Hematopoietic multipotent progenitor cell (in vitro differentiated cells): ENCODE results near the gene DNMT1. TPM values are rescaled to one million over a fixed set of nuclear protein-coding genes. Genes with fewer than 3 reads are reported as not detected.

Source experiments
- DNase-seq, 3 donors: peaks; one replicate each; pipeline ENCODE4 v3.0.0-alpha.2; 2011 to 2015; ENCODE audit warnings: low read depth in 2 of 3, low spot score in 2 of 3
- total RNA-seq: library from RNA; depleted of rRNA; stranded (reverse); fragments of >200 nt; gene quantifications from one replicate; pipeline ENCODE4 v1.2.3, GENCODE V29; 2012

Gene DNMT1
- total RNA-seq, 1 donor, result 70.0 TPM

DNA sequence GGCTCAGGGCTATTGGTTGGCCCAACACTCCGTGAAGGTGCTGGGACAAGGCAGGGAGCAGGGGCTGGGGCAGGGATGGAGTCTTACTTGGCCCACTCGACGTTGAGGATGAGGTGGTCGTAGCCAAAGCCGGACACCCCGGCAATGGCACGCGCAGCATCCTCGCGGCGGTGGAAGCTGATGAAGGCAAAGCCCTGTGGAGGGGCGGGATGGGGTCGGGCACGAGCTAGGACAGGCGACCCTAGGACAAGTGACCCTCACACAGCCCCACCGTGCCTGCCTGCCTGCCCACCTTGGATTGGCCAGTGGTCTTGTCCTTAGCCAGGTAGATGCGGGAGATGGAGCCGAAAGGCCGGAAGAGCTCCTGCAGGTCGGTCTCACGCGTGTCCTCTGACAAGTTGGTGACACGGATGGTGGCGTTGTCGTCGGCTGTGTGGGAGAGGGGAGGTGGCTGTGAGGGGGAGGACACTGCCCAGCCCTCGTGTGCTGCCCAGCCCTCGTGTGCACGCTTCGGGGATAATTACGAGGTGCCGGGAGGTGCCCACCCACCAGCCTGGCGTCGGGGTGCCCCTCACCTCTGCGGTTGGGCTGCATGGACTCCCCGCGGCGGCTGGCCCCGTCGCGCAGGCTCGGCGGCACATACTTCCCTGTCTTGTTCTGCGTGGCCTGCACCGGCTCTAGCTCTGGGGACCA, 79.2 kb downstream of the DNMT1 start:
- no peak for DNase-seq

DNA sequence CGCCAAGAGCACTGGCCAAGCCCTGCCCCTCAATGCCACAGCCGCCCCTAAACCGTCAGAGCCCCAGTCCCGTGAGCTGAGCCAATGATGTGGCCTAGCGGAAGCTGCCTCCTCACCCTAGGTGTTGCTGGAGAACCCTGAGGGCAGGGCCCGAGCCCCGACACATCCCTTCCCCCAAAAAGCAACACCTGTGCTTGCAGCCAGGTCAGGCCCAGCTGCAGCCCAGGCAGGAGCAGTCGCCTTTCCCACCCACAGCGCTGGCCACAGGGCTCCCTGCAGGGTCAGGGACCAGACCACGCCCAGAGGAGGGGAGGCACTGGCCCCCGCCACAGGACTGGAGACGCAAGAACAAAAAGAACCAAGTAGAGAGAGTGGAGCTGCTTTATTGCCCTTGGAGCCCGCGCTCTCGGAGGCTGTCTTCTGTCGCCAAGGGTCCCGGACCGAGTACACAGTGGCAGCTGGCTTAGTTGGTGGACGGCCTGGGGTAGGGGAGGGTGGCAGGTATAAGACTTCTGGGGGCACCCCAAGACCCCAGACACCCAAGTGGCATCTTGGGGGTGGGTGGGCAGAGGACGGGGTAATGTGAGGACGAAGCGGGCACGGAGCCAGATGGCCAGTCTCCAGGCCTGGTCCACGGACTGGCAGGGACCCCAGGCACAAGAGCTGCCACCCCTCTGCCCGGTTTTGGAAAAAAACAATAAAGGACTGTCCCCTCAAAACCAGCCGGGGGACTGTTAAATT, 79.9 kb downstream of the DNMT1 start:
- no peak for DNase-seq

DNA sequence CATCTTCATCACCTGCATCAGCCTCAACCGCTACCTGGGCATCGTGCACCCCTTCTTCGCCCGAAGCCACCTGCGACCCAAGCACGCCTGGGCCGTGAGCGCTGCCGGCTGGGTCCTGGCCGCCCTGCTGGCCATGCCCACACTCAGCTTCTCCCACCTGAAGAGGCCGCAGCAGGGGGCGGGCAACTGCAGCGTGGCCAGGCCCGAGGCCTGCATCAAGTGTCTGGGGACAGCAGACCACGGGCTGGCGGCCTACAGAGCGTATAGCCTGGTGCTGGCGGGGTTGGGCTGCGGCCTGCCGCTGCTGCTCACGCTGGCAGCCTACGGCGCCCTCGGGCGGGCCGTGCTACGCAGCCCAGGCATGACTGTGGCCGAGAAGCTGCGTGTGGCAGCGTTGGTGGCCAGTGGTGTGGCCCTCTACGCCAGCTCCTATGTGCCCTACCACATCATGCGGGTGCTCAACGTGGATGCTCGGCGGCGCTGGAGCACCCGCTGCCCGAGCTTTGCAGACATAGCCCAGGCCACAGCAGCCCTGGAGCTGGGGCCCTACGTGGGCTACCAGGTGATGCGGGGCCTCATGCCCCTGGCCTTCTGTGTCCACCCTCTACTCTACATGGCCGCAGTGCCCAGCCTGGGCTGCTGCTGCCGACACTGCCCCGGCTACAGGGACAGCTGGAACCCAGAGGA, 80.6 kb downstream of the DNMT1 start:
- no peak for DNase-seq

DNA sequence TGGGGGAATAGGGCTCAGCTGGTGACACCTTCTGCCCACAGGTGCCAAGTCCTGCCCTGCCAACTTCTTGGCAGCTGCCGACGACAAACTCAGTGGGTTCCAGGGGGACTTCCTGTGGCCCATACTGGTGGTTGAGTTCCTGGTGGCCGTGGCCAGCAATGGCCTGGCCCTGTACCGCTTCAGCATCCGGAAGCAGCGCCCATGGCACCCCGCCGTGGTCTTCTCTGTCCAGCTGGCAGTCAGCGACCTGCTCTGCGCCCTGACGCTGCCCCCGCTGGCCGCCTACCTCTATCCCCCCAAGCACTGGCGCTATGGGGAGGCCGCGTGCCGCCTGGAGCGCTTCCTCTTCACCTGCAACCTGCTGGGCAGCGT, 81.2 kb downstream of the DNMT1 start:
- DNase-seq, result no peak

GRCh38 chr19:10112895-10113591, 81.7 kb downstream of the DNMT1 start:
- DNase-seq, result peak in 1 of 3 donors; percentile 51

DNA sequence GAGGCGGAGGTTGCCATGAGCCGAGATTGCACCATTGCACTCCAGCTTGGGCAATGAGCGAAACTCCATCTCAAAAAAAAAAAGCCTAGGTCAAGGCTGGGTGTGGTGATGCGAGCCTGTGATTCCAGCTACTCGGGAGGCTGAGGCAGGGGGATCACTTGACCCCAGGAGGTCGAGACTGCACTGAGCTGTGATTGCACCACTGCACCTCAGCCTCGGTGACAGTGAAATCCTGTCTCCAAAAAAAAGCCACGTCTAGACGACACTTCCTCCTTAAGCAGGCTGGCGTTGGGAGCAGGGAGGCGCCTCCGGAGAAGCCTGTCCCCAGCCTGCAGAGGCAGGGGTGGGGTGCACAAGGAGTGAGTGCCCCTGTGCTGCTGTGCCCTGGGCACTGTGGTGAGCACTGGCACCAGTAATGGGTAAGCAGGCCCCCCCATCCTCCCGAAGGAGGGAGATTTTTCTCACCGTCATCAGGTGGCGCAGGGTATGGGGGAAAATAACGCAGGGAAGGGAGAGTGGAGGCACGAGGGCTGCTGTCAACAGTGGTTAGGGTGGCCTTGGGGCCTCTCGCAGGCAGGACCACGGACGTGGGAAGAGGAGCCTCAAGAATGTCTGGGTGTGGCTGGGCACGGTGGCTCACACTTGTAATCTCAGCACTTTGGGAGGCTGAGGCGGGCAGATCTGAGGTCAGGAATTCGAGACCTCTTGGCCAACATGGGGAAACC, 82.6 kb downstream of the DNMT1 start:
- no peak for DNase-seq

GRCh38 chr19:10111405-10111811, 83.3 kb downstream of the DNMT1 start, which contains the start of gene P2RY11:
Gene P2RY11 (plus strand): TSS chr19:10111693. CDS start chr19:10111722, 29 bp downstream.
- peak in 2 of 3 donors; percentile 47 to 69 for DNase-seq

GRCh38 chr19:10110972-10111317, 83.8 kb downstream of the DNMT1 start:
- no peak for DNase-seq

DNA sequence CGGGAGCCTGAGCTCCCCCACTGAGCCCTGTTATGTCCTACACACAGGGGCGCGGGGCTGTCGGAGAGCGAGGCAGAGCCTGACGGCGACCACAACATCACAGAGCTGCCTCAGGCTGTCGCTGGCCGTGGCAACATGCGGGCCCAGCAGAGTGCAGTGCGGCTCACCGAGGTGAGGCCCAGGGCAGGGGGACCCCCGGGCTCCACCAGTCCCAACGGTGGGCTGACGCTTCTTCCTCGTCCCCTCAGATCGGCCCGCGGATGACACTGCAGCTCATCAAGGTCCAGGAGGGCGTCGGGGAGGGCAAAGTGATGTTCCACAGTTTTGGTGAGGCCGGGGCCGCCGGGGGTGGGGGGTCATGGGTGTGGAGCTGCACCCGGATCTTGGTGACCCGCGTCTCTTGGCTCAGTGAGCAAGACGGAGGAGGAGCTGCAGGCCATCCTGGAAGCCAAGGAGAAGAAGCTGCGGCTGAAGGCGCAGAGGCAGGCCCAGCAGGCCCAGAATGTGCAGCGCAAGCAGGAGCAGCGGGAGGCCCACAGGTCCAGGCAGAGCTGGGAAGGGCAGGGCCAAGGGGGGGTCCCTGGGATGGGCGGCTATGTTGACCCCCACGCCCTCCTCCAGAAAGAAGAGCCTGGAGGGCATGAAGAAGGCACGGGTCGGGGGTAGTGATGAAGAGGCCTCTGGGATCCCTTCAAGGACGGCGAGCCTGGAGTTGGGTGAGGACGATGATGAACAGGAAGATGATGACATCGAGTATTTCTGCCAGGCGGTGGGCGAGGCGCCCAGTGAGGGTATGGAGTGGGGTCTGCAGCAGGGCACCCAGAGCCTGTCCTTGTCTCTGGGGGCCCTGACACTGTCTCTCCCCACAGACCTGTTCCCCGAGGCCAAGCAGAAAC, 84.4 kb downstream of the DNMT1 start:
- DNase-seq, result no peak

- no peak for DNase-seq
Observed at GRCh38 chr19:10109528-10109927, 85.2 kb downstream of the DNMT1 start.

GRCh38 chr19:10107817-10108367, 86.9 kb downstream of the DNMT1 start:
- no peak for DNase-seq

- DNase-seq, result no peak
Observed at GRCh38 chr19:10107254-10107653, 87.5 kb downstream of the DNMT1 start.

DNA sequence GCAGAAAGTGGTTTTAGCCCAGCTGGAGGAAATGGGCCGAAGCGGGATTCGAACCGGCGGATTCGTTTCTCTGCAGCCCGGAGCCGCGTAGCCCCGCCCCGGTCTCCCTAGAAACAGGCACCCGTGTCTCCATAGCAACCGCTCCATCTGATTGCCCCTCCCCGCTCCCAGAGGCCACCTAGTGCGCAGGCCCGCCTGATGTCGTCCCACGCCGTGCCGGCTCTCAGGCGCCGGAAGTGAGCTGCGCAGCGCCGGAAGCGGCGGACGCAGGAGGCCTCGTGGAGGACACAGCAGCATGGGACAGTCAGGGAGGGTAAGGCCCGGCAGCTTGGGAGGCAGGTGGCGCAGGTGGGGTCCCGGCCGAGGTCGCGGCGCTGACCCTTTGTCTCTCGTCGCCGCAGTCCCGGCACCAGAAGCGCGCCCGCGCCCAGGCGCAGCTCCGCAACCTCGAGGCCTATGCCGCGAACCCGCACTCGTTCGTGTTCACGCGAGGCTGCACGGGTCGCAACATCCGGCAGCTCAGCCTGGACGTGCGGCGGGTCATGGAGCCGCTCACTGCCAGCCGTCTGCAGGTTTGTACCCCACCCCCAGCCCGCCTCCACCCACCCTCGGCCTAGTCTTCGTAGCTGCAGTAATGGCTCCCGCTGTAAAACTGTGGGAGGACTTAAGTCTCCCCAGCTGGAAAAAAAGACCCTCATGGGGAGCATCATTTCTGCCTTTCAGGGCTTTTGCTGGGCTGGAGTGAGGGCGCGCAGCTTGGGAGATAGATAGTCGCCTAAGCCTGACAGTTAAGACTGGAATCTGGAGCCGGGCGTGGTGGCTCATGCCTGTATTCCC, 88.4 kb downstream of the DNMT1 start, which contains the start of gene PPAN:
TSS of gene PPAN (plus strand) at position 263 of the 837 bp plus-strand sequence. CDS start at position 296, 33 bp downstream.
- peak; percentile 96 to 99 (median 98) for DNase-seq

- peak in 2 of 3 donors; percentile 61 to 85 for DNase-seq
Observed at GRCh38 chr19:10105509-10106099, 89.1 kb downstream of the DNMT1 start.

GRCh38 chr19:10104665-10105508, 89.9 kb downstream of the DNMT1 start:
- DNase-seq, result peak; percentile 59 to 98 (median 93)

DNA sequence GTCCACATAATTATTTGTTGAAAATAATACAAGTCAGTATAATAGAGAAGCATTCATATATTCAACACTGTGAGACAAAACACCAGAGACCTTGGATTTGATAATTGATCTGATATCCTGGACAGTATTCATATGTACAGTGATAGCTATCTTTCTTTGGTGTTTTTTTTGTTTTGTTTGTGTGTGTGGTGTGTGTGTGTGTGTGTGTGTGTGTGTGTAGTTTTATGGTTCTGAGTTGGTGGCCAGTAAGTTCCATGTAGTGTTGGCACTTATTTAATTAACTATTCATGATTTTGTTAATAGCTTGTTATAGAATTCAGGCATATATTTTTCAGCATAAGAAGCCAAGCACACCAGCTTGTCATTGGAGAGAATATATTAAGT, 90.6 kb downstream of the DNMT1 start:
- DNase-seq, result no peak

DNA sequence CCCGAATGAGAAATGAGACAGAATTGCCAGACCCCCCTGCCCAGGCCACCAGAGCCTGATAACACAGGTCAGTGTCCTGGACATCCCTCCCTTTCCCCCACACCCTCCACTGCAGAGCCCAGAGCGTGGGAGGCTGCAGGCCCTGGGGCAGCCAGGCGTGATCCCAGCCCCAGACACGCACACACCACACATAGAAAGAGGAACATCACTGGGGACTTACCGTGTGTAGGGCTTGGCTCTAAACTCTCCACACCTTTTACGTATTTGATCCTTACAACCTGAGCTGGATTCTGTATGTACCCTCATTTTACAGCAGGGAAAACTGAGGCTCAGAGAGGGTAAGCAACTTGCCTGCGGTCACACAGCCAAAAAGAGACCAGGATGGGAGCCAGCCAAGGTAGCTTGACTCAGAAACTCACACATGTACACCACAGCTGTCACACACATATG, 91.9 kb downstream of the DNMT1 start:
- peak in 1 of 3 donors; percentile 44 for DNase-seq
